K562 (cell line): ENCODE results near the gene KRTAP10-12.

Experiments used
- CREM ChIP-seq: IDR thresholded peaks from 2 replicates; pipeline ENCODE4 v1.6.1; 2014; ENCODE audit warnings: antibody characterized with exemption, low read depth
- CTCF ChIP-seq, 3 experiments: IDR thresholded peaks in 2 of 3; conservative IDR thresholded peaks in 1 of 3; 2 replicates each; pipeline ENCODE4 v1.5.1; 2011 to 2012; ENCODE audit warnings: low read length in 3 of 3, mild to moderate bottlenecking in 3 of 3, control low read depth in 2 of 3, improper control_type of control experiment in 1 of 3, inconsistent platforms in 1 of 3, low read depth in 1 of 3, mixed read lengths in 1 of 3, moderate library complexity in 1 of 3; ENCODE audit not compliant: insufficient read depth in 2 of 3
- EZH2 ChIP-seq: IDR thresholded peaks from 2 replicates; pipeline ENCODE4 v1.6.1; 2012; ENCODE audit warnings: low read depth, mild to moderate bottlenecking, inconsistent platforms, low read length, borderline replicate concordance
- GABPA ChIP-seq: fragments of 200-800 bp; sonication (Bioruptor generic); conservative IDR thresholded peaks from 2 replicates; pipeline ENCODE4 v1.6.1; 2016; ENCODE audit warnings: low read depth, missing genetic modification characterization, missing compliant biosample characterization
- MAFK ChIP-seq: IDR thresholded peaks from 2 replicates; pipeline ENCODE4 v1.6.1; 2011; ENCODE audit warnings: low read length, improper control_type of control experiment
- NRF1 ChIP-seq, 2 experiments: fragments of 450-650 bp; IDR thresholded peaks in 1 of 2; conservative IDR thresholded peaks in 1 of 2; 2 replicates each; pipeline ENCODE4 v1.6.1; 2014; ENCODE audit warnings: mild to moderate bottlenecking in 2 of 2
- POLR2A ChIP-seq: fragments of 450-650 bp; conservative IDR thresholded peaks from 2 replicates; pipeline ENCODE4 v1.6.1; 2016
- PRPF4 ChIP-seq: fragments of 200-400 bp; formaldehyde crosslinking; IDR thresholded peaks from one replicate; pipeline ENCODE4 v1.6.1; 2017; ENCODE audit warnings: low read length, low read depth, mild to moderate bottlenecking; ENCODE audit not compliant: insufficient read depth, poor library complexity, severe bottlenecking
- RBM22 ChIP-seq: fragments of 200-400 bp; formaldehyde crosslinking; IDR thresholded peaks from 2 replicates; pipeline ENCODE4 v1.6.1; 2018; ENCODE audit warnings: low read length, low read depth; ENCODE audit not compliant: poor library complexity, severe bottlenecking
- SNRNP70 ChIP-seq: fragments of 200-400 bp; formaldehyde crosslinking; optimal IDR thresholded peaks from 2 replicates; pipeline ENCODE3; 2017; ENCODE audit warnings: low read depth, low read length
- TGIF2 ChIP-seq: sonication (generic); formaldehyde crosslinking; IDR thresholded peaks from 2 replicates; pipeline ENCODE4 v1.8.1; 2022; ENCODE audit warnings: mild to moderate bottlenecking, missing genetic modification reagents, moderate library complexity
- ZHX1 ChIP-seq: fragments of 150-350 bp; conservative IDR thresholded peaks from 2 replicates; pipeline ENCODE4 v1.6.1; 2014; ENCODE audit warnings: low read length
- ZNF639 ChIP-seq, 2 experiments: fragments of 200-800 bp in 1 of 2; sonication (Bioruptor generic) in 1 of 2; sonication (generic) in 1 of 2; formaldehyde crosslinking in 1 of 2; IDR thresholded peaks in 1 of 2; conservative IDR thresholded peaks in 1 of 2; 2 replicates each; pipeline versions ENCODE4 v1.5.0 to v1.6.1; 2016 to 2020; ENCODE audit warnings: missing compliant biosample characterization in 1 of 2, missing genetic modification characterization in 1 of 2, missing genetic modification reagents in 1 of 2

- no peak for TF ChIP-seq ZNF639 (CRISPR knock-in tag; conservative IDR thresholded peaks at IDR 0.05 in 1 of 2, IDR thresholded peaks at IDR 0.05 in 1 of 2)
- TF ChIP-seq SNRNP70: no peak
- TF ChIP-seq GABPA (tag): no peak
- no peak for TF ChIP-seq POLR2A
- TF ChIP-seq TGIF2 (CRISPR knock-in tag): no peak
- no peak for TF ChIP-seq RBM22
- TF ChIP-seq CTCF (IDR thresholded peaks at IDR 0.05 in 2 of 3, conservative IDR thresholded peaks at IDR 0.05 in 1 of 3; ENCODE audit: insufficient read depth in 2 of 3, low read depth in 1 of 3, low read length in 3 of 3): no peak
- TF ChIP-seq EZH2: no peak
- TF ChIP-seq CREM: no peak
- no peak for TF ChIP-seq ZHX1
- TF ChIP-seq PRPF4: no peak
- TF ChIP-seq MAFK: no peak
- TF ChIP-seq NRF1 (conservative IDR thresholded peaks at IDR 0.05 in 1 of 2, IDR thresholded peaks at IDR 0.05 in 1 of 2): no peak
These were observed 16.2 kb downstream of the KRTAP10-12 start for GRCh38 chr21:44713130-44713529.
